Measurements from ENCODE around the gene EFCAB13.

Gene EFCAB13, protein sequence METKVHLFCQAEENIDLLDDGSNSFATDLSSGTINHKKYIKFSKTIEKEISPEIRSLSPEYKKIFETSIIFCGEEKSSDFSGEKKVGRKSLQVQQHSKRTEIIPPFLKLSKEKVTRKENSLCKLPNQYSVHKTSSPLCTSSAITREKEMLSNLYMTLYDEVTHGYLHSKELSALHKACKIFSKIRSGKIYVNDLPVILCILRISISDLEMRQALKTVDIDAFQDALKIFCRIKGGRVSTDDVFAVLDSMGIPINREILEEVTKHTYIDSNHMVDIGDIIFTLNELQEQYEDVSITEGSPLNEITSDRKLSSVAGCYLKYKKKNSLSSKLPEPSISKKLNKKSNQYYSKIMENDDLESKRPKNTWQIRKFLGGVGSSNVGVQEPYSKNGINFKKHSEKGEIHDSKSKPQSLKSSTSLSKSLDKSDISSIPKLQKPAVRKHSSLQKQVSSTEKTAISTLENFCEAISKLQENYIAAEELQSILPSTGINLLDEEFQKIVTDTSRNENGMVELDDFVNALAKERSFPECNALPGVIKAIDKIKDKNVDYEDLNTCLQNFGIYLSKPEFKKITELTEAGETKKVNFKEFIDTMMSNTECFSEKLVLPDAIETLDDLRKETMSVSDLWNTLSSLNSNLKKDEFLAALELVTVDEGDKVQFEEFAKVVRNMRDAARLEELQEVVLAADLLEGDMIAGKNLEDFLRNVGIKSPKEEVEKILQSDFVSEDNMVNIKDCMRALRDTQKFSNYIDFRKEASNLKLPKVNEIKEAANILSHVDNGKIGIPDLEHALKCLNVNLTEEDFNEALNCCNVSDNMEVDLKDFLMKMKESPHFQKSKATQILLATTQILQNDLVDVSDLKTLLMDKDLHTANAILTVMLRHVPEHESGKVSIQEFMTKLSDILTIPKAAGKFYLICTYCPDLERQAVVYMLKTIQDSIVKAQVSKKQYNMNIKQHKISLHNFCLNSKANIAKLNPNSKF

DNA sequence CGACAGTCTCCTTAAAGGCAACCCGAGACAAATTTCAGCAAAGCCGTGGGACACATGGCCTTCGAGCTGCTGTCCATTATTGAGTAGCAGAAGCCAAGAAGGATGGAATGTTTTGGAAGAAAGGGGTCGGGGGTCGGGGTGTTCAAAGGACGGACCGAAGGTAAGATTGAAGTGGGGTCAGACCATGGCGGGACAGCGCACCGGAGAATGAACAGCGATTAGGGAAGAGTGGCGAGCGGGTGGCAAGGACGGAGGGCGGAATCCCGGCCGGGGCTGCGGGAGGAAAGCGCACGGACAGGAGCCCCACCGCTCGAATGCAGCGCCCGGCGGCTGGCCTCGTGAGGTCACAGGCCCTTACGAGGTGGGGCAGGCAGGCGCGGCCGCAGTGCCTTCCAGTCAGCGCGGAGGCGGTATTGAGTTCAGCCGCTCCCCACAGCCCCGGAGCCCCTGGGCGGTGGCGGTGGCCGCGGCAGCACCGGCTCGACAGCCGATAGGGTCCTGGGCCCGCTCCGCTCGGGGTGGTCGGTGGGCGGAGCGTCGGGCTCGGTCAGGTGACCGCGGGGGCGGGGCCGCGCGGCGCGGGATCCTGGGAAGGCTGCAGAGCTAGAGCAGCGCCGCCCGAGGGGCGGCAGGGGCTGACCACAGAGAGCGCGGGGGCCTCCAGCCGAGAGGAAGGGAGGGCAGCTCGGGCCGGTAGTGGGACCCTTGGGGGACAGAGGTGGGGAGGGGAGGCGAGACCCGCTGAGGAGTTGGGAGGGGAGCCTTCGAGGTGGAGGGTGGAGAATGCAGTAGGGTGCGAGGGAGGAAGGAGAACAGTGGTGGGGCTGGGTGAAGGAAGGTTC lies at the start of gene EFCAB13:
EFCAB13 (plus strand) TSS at position 574 of the 842 bp plus-strand sequence. CDS start 4,399 bp downstream, outside the sequence.
- DNase-seq (ENCODE audit: low spot score) = peak; percentile 91

DNA sequence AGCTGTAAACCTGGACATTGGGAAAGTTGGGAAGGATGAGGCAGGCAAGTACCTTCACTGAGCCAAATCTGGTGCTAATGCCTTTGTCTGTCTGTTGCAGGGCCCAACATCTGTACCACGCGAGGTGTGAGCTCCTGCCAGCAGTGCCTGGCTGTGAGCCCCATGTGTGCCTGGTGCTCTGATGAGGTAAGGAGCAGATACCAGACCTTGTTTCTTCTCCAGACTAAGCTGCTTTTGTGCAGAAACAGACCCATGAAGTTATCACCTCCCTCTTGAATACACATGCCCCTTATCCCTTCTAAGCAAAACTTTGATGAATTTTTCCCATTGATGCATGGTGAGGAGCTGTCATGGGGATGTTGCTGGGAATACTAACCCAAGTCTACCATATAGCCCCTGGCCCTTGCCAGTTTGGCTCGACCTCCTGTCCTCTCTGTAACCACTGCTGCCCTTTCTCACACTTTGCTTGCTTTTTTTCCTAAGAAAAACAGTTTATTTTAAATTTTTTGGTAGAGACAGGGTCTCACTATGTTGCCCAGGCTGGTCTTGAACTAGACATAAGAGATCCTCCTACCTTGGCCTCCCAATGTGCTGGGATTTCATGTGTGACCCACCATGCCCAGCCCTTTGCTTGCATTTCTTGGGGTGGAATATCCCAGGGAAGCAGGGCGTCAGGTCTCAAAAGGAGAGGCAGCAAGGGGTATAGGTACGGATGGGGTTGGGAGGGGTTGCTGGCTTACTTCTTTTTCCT lies 49.3 kb upstream of the EFCAB13 start:
- no peak for DNase-seq (ENCODE audit: low spot score)

DNA sequence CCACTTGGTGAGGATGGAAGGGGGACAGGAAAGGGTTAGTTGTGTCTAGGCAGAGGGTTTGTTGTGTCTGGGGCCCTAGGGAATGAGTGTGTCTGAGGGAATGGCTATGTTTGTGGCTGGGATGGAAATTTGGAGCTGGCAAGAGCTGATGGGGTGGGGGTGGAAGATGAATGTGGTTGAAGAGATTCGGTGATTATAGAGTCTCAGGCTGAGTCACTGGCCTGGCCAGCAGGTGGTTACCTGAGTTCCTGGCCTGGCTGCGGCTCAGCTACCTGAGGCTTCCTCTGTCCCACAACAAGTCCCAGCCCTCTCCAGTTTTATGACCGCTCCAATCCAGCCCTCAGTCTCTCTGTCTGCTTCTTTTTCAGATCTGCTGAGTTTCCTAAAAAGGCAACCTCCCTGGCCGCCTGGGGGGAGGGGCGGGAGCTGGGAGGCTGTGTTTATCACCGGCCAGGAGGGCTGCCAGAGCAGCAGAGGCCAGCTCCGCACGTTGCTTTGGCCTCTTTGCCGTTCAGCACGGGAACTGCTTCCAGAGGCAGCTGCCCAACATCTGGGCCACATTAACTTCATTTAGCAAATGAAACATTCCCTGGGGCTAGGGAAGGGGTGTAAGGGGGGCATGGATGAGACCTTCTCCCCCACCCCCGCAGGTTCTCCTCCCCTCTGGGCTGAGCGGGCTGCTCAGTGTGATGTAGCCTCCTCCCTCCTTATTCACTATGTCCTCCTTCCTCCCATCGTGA lies 48.3 kb upstream of the EFCAB13 start:
- peak; percentile 98 for DNase-seq (ENCODE audit: low spot score)

DNA sequence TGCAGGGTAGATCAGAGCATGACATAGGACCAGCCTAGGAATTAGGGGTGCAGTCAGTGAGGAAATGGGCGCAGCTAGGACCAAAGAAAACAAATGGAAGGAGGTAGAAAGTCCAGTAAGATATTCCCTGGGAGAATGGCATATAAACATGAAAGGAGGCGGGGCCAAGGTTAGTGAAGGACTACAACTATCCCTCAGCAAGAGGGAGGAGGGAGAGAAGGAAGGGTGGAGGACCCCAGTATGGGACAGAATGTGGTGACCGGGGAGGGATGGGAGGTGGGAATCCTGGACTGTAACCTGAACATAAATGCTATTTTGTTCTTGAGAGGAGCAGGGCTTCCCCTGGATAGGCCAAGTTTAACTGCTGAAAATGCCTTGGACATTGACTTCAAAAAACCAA lies 47.3 kb upstream of the EFCAB13 start:
- DNase-seq (ENCODE audit: low spot score) = no peak

DNA sequence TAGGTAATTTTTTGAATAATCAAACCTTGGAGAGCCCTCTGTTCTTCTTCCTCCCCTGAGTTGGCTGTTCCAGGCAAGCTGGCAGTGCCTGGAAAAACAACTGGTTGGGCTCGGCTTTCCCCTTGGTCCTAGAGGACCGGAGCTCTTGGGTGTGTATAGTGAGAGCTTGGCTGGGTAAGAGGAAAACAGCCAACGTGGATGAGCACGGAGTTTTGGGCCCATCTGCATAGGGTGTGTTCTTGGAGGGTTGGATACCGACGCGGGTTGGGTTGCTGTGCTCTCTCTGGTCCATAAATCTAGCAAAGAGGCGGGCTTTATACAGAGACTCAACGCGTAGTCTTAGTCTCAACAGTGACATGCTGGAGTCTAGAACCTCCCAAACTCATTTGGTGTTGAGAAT lies 46.9 kb upstream of the EFCAB13 start:
- peak; percentile 69 for DNase-seq (ENCODE audit: low spot score)

DNA sequence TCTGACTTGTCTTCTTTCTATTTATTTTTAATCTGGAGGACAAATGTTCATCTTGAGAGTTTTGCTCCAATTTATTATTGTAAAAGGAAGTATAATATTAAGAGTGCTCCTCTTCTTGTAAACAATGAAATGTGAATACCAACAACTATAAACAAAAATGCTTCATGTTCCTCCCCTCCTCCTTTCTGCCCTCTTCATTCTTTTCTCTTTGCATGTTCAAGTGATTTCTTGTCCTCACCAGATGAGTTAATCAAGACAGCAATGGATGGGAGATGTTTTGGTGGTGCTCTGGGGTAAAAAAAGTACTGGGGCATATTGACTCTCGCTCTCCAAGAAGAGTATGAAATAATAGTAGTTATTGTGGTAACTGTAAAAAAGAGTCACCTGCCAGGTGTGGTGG lies 45.8 kb upstream of the EFCAB13 start:
- DNase-seq (ENCODE audit: low spot score) = no peak

DNA sequence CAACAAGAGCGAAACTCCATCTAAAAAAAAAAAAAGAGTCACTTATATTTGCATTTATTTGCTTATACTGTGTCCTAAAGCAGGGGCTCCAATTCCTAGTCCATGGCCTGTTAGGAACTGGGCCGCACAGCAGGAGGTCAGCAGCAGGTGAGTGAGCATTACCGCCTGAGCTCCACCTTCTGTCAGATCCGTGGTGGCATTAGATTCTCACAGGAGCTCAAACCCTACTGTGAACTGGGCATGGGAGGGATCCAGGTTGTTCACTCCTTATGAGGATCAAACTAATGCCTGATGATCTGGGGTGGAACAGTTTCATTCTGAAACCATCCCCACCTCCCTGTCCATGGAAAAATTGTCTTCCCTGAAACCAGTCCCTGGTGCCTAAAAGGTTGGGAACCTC lies 45.2 kb upstream of the EFCAB13 start:
- peak; percentile 64 for DNase-seq (ENCODE audit: low spot score)

DNA sequence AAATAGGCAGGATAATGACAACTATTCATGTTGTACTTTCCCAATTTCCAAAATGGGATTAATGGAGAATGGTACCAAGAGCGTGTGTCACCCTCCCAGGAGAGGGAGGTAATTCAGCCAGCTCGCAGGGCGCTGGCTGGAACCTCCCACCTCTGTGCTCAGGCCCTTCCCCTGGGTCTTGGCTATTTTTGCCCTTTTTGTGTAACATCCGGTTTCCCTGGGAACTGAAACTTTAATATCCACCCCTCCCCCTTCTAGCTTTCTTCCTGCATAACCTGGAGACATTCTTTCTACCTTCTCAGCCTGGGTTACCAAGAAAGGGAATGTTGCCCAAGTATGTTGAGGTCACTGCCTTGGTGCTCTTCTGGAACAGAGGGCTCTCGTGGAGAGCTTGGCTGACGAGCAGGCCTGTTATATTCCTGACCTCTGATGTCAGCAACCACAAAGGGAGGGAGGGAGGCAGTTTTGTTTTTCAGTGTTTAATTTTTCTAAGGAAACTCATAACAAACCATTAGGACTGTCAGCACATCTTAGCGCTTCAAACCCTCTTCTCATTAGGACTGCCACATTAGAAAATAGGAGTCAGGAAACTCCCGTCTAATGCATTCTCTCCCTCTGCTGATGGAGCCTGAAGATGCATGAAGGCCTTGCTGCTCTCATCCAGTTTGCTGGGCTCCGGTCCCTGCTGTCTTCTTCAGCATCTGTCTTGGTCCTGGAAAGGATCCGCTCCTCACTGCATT lies 44.5 kb upstream of the EFCAB13 start:
- DNase-seq (ENCODE audit: low spot score) = peak; percentile 100

DNA sequence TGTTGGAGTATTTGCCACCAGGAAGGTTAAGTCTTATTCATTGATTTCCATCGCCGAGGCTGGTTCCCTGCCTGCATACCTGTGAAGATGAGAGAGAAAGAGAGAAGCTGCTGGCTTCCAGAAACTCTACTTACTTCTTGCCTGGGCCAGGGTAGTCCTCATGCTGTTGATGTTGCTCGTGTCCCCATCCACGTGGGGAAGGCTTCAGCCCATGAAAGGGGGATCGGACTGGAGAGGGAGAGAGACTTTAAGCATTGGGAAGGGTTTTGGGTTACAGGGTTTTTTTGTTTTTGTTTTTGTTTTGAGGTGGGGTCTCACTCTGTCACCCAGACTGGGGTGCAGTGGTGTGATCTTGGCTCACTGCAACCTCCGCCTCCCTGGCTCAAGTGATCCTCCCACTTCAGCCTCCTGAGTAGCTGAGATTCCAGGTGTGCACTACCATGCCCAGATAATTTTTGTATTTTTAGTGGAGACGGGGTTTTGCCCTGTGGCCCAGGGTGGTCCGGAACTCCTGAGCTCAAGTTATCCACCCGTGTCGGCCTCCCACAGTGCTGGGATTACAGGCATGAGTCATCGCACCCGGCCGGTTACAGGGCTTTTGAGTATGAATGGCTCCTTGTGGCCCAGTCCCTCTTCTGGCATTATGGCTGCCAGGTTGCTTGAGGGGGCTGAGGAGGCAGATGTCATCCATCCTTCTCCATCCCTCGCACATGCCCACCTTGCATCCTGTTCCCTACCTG lies 43.5 kb upstream of the EFCAB13 start:
- peak; percentile 98 for DNase-seq (ENCODE audit: low spot score)

DNA sequence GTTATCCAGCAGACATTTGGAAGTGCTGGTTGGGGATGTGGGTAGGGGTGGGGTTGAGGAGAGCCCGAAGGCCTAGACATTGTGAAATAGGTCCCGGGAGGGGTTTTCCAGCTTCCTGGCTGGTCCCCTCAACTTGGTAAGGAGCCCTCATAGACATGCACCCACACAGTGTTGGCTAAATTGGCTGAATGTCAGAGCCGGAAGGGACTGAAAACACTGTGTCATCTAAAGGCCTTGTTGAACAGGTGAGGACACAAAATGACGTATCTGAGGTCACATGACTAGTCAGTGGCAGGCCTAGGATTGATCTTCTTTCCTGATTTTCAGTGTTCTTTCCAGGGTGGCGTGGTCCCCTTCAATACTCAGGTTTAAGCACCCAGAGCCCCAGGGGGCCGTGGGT lies 42.5 kb upstream of the EFCAB13 start:
- no peak for DNase-seq (ENCODE audit: low spot score)

DNA sequence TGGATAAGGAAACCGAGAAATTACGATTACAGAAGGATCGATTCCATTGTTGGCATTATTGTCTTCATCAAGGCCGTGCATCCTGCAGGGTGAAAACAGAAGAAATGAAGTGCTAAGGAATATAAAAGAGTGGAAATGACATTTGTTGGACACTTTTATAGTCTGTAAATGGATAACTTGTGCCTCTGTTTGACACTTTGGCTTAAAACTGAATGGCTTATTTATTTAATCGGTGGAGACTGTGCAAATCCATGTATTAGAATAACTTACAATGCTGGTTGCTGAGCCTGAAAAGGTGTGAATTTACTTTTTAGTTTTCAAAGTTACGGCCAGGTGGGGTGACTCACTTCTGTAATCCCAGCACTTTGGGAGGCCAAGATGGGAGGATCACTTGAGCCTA lies 38.8 kb upstream of the EFCAB13 start:
- DNase-seq (ENCODE audit: low spot score) = no peak

DNA sequence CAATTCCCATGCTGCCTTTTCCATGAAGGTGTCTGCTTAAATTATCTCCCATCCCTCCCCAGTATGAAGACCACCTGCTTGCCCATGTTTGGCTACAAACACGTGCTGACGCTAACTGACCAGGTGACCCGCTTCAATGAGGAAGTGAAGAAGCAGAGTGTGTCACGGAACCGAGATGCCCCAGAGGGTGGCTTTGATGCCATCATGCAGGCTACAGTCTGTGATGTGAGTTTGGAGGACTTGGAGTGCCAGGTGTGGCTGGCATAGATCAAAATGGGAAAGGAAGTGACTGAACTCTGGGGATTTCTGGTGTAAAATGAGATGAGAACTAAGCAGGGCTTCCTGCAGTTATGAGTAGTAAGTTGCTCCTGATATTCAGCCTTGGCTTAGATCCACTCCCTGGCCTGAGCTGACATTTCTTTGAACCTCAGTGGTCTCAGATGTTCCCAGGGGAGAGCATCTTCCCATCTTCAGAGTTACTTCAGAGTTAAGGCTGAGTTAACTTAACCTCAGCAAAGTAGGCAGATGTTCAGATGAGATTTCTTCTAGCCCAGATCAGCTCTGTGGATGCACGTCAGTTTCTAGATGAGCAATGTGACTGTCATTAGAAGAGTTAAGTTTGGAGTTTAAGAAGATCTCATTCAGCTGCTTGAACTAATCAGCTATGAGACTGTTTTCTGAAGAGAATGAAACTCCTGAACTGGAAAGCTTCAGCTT lies 37.4 kb upstream of the EFCAB13 start:
- no peak for DNase-seq (ENCODE audit: low spot score)

DNA sequence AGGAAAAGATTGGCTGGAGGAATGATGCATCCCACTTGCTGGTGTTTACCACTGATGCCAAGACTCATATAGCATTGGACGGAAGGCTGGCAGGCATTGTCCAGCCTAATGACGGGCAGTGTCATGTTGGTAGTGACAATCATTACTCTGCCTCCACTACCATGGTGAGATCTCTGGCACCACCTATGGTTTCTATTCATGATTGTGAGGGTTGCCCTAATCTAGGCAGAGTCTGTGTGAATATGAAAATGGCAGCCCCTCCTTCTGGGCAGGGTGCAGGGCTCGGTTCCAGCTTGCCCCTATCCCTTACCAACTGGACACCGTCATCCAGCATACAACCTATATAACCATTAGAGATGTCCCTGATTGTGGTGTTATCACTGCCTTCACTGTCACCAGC lies 36.7 kb upstream of the EFCAB13 start:
- DNase-seq (ENCODE audit: low spot score) = no peak

DNA sequence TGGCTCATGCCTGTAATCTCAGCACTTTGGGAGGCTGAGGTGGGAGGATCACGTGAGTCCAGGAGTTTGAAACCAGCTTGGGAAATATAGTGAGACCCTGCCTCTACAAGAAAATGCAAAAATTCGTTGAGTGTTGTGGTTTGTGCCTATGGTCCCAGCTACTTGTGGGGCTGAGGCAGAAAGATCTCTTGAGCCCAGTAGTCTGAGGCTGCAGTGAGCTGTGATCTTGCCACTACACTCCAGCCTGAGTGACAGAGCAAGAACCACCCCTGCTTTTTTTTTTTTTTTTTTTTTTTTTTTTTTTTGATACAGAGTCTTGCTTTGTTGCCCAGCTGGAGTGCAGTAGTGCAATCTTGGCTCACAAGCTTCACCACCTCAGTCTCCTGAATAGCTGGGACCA lies 36.1 kb upstream of the EFCAB13 start:
- DNase-seq (ENCODE audit: low spot score) = no peak

DNA sequence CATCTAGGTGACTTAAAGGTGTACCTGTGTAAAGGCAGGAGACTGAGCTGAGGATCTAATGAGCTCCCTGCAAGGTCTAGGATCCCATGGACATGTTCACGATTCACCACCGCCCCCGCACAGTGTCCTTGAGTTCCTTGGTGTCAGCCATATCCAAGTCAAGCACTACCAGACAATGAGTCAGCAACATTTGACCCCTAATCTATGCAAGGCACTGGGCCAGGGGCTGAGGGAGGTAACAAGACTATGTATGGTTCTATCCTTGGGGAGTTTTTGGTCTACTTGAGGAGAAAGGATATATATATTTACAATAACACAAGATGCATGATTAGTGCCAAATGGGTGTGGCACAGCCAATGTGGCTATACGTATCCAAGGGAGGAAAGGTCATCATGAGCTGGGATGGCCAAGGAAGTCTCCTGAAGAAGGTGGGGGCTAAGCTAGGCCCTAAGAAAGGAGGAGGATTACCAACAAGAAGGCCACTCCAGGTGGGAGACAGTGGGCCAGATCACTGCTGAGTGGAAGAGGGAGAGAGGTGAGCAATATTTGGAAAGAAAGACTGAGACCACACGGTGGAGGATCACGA lies 35.1 kb upstream of the EFCAB13 start:
- DNase-seq (ENCODE audit: low spot score) = no peak

DNA sequence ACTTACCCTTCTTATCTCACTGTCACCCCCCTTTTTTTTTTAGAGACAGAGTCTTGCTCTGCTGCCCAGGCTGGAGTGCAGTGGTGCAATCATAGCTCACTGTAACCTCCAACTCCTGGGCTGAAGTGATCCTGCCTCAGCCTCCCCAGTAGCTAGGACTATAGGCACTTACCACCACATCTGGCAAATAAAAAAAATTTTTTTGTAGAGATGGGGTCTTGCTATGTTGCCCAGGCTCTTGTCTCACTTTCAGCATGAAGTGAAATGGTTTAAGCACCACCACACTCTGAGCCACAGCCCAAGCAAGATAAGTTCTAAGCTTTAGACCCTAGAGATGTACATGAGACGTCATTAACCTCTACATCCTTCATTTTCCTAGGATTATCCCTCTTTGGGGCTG lies 34.5 kb upstream of the EFCAB13 start:
- no peak for DNase-seq (ENCODE audit: low spot score)

DNA sequence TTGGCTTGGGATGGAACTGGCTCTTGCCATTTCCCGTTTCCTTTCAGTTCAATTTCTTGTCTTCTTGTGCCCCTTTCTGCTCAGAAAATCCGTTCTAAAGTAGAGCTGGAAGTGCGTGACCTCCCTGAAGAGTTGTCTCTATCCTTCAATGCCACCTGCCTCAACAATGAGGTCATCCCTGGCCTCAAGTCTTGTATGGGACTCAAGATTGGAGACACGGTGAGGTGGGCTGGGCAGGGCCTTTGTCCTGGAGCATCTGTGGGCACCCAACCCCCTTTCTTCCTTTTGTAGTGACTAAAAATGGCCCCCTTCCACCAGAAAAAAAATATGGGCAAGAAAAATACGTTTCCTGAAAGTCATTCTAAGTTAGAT lies 32.9 kb upstream of the EFCAB13 start:
- no peak for DNase-seq (ENCODE audit: low spot score)

DNA sequence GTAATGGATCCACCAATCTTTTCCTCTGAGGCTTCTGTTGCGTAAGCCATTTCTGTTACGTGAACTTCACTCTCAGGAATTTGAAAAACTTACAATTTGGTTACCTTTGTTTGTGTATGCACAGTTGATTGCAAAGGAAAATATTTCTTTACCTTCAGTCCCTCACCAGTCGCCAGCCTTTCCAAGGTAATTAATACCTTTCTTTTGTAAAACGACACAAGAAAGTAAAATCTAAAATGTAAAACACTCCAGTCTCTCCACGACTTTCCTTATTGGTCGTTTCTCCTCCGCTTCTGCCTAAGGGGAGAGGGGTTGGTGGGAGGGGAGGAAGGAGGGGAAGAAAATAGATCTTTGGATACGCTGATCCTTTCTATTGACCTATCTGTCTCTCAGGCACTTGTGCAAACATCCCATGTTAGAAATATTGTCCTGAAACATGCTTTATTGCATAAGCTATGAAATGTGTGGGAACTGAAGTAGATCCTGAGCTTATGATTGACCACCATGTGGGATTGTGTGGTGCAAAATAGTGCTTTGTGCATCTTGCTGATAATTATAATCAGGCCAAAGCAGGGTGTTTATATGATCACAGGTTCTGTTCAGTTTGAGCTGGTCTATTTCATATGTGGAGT lies 32.4 kb upstream of the EFCAB13 start:
- DNase-seq (ENCODE audit: low spot score) = no peak

Measured in kidney tubule cell (primary cell).